Esophagus muscularis mucosa (tissue), 4 donors: ENCODE measurements around the gene RNF175. TPM values are rescaled to one million over a fixed set of nuclear protein-coding genes. Genes with fewer than 3 reads are reported as not detected.

Experiments
- DNase-seq: peaks from one replicate; pipeline ENCODE4 v3.0.0-alpha.2; 2017; ENCODE audit errors: extremely low spot score
- H3K27ac ChIP-seq, 4 donors: fragments of 200-600 bp; sonication (generic); replicated peaks in 1 of 4; 1 replicate in 3 of 4; 2 replicates in 1 of 4; pipeline ENCODE4 v1.5.1; 2016 to 2019; ENCODE audit warnings: mild to moderate bottlenecking in 1 of 4
- H3K27me3 ChIP-seq, 4 donors: fragments of 200-600 bp; sonication (generic); one replicate each; pipeline versions ENCODE4 v1.5.1 to v1.6.0; 2016 to 2019
- H3K36me3 ChIP-seq, 4 donors: fragments of 200-600 bp; sonication (generic); one replicate each; pipeline ENCODE4 v1.5.1; 2016 to 2019
- H3K4me1 ChIP-seq, 4 donors: fragments of 200-600 bp; sonication (generic); one replicate each; pipeline ENCODE4 v1.5.1; 2016 to 2019
- H3K4me3 ChIP-seq, 4 donors: fragments of 200-600 bp; sonication (generic); 1 replicate in 2 of 4; 2 replicates in 2 of 4; pipeline ENCODE4 v1.5.1; 2016 to 2019; ENCODE audit warnings: mild to moderate bottlenecking in 4 of 4, moderate library complexity in 1 of 4
- H3K9me3 ChIP-seq, 4 donors: fragments of 200-600 bp; sonication (generic); 1 replicate in 3 of 4; 2 replicates in 1 of 4; pipeline ENCODE4 v1.5.1; 2016 to 2019
- CTCF ChIP-seq, 3 experiments: fragments of 200-600 bp in 2 of 3; fragments of 450-650 bp in 1 of 3; sonication (generic) in 2 of 3; IDR thresholded peaks; one replicate each; pipeline ENCODE4 v1.5.1; 2017 to 2019; ENCODE audit warnings: antibody characterized with exemption in 3 of 3, mild to moderate bottlenecking in 2 of 3, moderate library complexity in 1 of 3
- EP300 ChIP-seq: sonication (generic); formaldehyde crosslinking; IDR thresholded peaks from one replicate; pipeline ENCODE4 v1.6.1; 2017; ENCODE audit warnings: antibody characterized with exemption
- POLR2A ChIP-seq: fragments of 450-650 bp; IDR thresholded peaks from one replicate; pipeline ENCODE4 v1.6.1; 2017; ENCODE audit warnings: antibody characterized with exemption, moderate library complexity, mild to moderate bottlenecking, low read depth
- POLR2AphosphoS5 ChIP-seq, 2 donors: sonication (generic); formaldehyde crosslinking; IDR thresholded peaks; one replicate each; pipeline ENCODE4 v1.6.1; 2017; ENCODE audit warnings: antibody characterized with exemption in 2 of 2
- WGBS: methylation state at CpG from one replicate; pipeline ENCODE4 v1.1.5; 2018; 5-methylcytosine and 5-hydroxymethylcytosine counted together
- intact Hi-C: fragments of 100-400 bp; cut with DNase I; formaldehyde crosslinking; loops from one replicate; pipeline ENCODE4 v1.15.1; 2023
- total RNA-seq, 4 donors: library from RNA; depleted of rRNA; stranded (reverse); fragments of >200 nt; gene quantifications; one replicate each; pipeline versions ENCODE4 v1.1.0 to v1.2.1, GENCODE V29; 2016

RNF175 gene
- total RNA-seq, 4 donors from 2014 or later = 0.19 to 1.4 (median 0.50) TPM; not detected in 1

- intact Hi-C loops = no loop called here
- Histone ChIP-seq H3K4me3 (no peak overlapping the region), H3K4me1 (no peaks in the 10 kb centered on the region), H3K27me3 (no peaks in the 10 kb centered on the region), H3K9me3 (no peaks in the 10 kb centered on the region), H3K27ac (no peak overlapping the region), H3K36me3 (no peaks in the 10 kb centered on the region)
- no peak for DNase-seq
- 33% methylated on average over 3 of the region's 3 CpGs for WGBS
- no peak for TF ChIP-seq POLR2A
- no peak for TF ChIP-seq CTCF (IDR thresholded peaks at IDR 0.05)
- TF ChIP-seq EP300 = no peak
- TF ChIP-seq POLR2AphosphoS5 (IDR thresholded peaks at IDR 0.05) = no peak
Measured at GRCh38 chr4:153804722-153805121, 44.9 kb upstream of the RNF175 start.

GRCh38 chr4:153799694-153800074, 39.9 kb upstream of the RNF175 start:
- H3K9me3 ChIP-seq = no peaks in the 10 kb centered on the region
- H3K27me3 ChIP-seq = no peaks in the 10 kb centered on the region
- H3K27ac ChIP-seq = no peak overlapping the region
- no peaks in the 10 kb centered on the region for H3K36me3 ChIP-seq
- intact Hi-C loops = no loop called here
- H3K4me1 ChIP-seq = no peaks in the 10 kb centered on the region
- no peak for DNase-seq
- H3K4me3 ChIP-seq = no peak overlapping the region
- peak; percentile 19 to 41 for TF ChIP-seq POLR2AphosphoS5 (IDR thresholded peaks at IDR 0.05)
- no peak for TF ChIP-seq EP300
- TF ChIP-seq POLR2A = no peak
- no peak for TF ChIP-seq CTCF (IDR thresholded peaks at IDR 0.05)
- 42% methylated on average over 2 of the region's 2 CpGs for WGBS

GRCh38 chr4:153798901-153799693, 39.3 kb upstream of the RNF175 start:
- H3K9me3 ChIP-seq = no peaks in the 10 kb centered on the region
- 46% methylated on average over 3 of the region's 3 CpGs for WGBS
- H3K4me3 ChIP-seq = no peak overlapping the region
- H3K4me1 ChIP-seq = no peaks in the 10 kb centered on the region
- TF ChIP-seq EP300 (no peak), POLR2AphosphoS5 (IDR thresholded peaks at IDR 0.05) (no peak), CTCF (IDR thresholded peaks at IDR 0.05) (no peak), POLR2A (no peak)
- intact Hi-C loops = no loop called here
- no peak for DNase-seq
- H3K36me3 ChIP-seq = no peaks in the 10 kb centered on the region
- H3K27me3 ChIP-seq = no peaks in the 10 kb centered on the region
- no peak overlapping the region for H3K27ac ChIP-seq

- Histone ChIP-seq H3K4me1 (no peaks in the 10 kb centered on the region), H3K9me3 (no peaks in the 10 kb centered on the region), H3K27ac (no peak overlapping the region), H3K27me3 (no peaks in the 10 kb centered on the region), H3K4me3 (no peak overlapping the region), H3K36me3 (no peaks in the 10 kb centered on the region)
- intact Hi-C loops = no loop called here
- WGBS = 41% methylated on average over 3 of the region's 3 CpGs
- TF ChIP-seq CTCF (IDR thresholded peaks at IDR 0.05) (no peak), EP300 (no peak), POLR2AphosphoS5 (IDR thresholded peaks at IDR 0.05) (no peak), POLR2A (no peak)
- no peak for DNase-seq
Measured at GRCh38 chr4:153798420-153798819, 38.6 kb upstream of the RNF175 start.
